Measurements from ENCODE around the gene ANP32A.

Gene ANP32A

DNA sequence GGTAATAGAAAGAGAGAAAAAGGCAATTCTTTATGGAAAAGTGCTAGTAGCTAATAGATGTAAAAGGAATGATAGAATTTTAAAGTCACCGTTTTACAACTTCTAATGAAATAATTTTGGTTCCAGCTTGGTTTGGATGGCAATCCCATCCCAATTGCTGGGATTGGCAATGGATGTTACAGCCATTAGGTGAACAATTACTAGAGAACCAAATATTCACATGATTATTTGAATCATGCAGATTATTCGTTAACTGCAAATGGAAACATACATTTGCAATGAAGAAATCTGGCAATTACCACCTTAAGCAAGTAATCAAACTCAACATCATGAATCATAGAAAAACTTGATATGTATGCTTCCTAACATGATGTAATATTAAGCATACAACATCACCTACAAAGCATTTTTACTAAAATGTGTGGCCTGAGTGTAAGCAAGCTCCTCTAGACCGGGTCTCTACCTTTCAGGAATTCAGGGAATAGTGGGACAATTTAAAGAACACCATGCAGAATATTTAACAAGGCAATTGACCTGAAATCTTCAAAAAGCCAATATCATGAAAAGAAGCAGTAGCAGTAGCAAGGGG is 26.2 kb upstream of the ANP32A start:
- TF ChIP-seq, protein P1, sequence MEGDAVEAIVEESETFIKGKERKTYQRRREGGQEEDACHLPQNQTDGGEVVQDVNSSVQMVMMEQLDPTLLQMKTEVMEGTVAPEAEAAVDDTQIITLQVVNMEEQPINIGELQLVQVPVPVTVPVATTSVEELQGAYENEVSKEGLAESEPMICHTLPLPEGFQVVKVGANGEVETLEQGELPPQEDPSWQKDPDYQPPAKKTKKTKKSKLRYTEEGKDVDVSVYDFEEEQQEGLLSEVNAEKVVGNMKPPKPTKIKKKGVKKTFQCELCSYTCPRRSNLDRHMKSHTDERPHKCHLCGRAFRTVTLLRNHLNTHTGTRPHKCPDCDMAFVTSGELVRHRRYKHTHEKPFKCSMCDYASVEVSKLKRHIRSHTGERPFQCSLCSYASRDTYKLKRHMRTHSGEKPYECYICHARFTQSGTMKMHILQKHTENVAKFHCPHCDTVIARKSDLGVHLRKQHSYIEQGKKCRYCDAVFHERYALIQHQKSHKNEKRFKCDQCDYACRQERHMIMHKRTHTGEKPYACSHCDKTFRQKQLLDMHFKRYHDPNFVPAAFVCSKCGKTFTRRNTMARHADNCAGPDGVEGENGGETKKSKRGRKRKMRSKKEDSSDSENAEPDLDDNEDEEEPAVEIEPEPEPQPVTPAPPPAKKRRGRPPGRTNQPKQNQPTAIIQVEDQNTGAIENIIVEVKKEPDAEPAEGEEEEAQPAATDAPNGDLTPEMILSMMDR (IDR thresholded peaks at IDR 0.05) = no peak
- TF ChIP-seq ZFX (IDR thresholded peaks at IDR 0.05; ENCODE audit: borderline replicate concordance) = no peak
- H3K27ac ChIP-seq = no peak overlapping the region

DNA sequence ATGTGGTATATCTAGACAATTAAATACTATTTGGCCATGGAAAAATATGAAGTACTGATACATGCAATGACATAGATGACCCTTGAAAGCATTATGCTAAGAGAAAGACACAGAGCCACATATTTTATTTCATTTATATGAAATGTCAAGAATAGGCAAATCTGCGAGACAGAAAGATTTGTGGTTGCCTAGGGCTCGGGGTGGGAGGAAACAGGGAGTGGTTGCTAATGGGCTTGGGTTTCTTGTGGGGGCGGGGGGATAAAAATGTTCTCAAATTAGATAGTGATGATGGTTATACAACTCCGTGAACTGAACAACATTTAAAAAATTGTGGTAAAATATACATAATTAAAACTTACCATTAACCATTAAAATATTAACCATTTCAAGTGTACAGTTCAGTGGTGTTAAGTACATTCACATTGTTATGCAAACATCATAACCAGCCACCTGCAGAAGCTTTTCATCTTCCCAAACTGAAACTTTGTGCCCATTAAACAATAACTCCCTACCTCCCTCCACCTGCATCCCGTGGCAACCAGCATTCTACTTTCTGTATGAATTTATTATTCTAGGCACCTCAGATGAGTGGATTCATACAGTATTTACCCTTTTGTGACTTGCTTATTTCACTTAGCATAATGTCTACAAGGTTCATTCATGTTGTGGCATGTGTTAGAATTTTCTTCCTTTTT is 24.3 kb upstream of the ANP32A start:
- TF ChIP-seq, protein P1 (IDR thresholded peaks at IDR 0.05) = no peak
- TF ChIP-seq ZFX (IDR thresholded peaks at IDR 0.05; ENCODE audit: borderline replicate concordance) = no peak
- no peak overlapping the region for H3K27ac ChIP-seq

DNA sequence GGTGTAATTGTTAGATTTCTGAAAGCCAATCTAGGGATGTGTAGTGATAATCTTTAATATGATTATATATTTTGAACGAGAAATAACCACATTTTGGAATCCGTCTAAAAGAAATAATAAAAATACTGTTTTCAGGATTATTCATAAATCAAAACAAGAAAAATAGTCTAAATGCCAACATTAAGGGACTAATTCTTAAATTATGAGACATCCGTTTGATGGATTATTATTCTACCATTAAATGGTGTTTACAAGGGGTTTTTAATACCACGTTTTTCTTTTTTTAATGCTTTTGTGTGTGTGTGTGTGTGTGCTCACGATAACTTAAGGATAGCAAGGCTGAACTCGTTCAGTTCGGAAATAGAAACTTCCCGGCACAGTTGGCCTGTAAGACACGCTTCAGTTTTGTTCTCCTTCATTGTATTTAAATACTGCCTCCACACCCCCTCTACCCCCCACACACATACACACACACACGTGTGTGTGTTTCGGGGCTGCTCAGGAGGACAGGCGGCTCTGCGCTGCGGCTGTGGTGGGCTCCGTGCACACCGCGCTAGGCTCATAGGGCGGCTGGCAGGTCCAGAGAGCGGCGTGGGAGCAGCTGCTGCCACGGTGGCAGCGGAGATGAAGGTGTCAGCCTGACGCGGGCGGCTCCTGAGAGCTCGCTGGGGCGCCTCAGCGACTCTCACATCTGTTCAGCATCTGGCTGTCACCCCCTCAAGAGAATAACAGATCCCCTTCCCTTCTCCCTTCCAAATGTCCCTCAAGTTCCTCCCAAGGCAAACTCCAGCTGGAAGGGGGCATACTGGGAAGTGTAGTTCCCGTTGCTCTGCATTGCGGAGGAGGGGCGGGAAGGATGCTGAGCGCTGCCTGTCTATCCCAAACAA is 23.0 kb upstream of the ANP32A start:
- H3K27ac ChIP-seq = no peak overlapping the region
- TF ChIP-seq, protein P1 (IDR thresholded peaks at IDR 0.05) = no peak
- no peak for TF ChIP-seq ZFX (IDR thresholded peaks at IDR 0.05; ENCODE audit: borderline replicate concordance)

DNA sequence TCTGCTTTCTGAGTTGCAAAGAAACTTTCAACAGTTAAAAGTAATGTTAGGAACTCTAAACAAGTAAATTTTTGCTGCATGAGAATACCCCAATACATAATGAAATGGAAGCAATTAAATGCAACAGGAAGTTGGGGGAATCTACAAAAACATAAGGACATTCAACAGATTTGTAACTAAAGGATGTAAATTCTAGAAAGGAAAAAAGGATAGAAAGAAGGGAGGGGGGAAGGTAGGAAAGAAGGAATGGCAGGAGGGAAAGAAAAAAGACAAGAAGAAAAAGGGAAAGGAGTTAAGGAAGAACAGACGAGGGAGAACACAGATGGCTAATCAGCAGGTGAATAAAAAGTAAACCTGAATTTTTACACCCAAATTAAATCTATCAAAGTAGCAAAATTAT is 22.3 kb upstream of the ANP32A start:
- TF ChIP-seq, protein P1 (IDR thresholded peaks at IDR 0.05) = no peak
- TF ChIP-seq ZFX (IDR thresholded peaks at IDR 0.05; ENCODE audit: borderline replicate concordance) = no peak
- no peak overlapping the region for H3K27ac ChIP-seq

DNA sequence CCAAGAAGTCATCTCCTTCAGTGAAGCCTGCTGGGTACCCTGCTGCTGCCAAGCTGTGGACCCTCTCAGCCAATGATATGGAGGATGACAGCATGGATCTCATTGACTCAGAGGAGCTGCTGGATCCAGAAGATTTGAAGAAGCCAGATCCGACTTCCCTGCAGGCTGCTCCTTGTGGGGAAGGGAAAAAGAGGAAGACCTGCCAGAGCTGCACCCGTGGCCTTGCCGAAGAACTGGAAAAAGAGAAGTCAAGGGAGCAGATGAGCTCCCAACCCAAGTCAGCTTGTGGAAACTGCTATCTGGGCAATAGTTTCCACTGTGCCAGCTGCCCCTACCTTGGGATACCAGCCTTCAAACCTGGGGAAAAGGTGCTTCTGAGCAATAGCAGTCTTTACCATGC is 13.7 kb upstream of the ANP32A start:
- TF ChIP-seq, protein P1 (IDR thresholded peaks at IDR 0.05) = no peak
- no peak for TF ChIP-seq ZFX (IDR thresholded peaks at IDR 0.05; ENCODE audit: borderline replicate concordance)
- H3K27ac ChIP-seq = no peak overlapping the region

DNA sequence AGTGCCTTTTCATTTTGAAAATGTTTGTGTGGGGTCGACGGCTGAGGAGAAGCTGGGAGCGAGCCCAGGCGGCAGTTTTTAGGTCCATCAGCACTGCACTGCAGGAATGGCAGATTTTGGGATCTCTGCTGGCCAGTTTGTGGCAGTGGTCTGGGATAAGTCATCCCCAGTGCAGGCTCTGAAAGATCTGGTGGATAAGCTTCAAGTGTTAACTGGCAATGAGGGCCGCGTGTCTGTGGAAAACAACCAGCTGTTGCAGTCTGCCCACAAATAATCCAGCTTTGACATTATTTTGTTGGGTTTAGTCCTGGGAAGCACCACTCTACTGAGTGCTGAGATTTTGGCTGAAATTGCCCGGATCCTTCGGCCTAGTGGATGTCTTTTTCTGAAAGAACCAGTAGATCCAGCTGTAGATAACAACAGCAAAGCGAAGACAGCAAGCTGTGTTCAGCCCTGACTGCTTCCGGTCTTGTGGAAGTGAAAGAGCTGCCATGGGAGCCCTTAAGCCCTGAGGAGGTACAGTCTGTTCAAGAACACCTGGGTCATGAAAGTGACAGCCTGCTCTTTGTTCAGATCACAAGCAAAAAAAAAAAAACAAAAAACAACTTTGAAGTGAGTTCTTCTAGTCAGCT is 13.1 kb upstream of the ANP32A start:
- no peak overlapping the region for H3K27ac ChIP-seq
- no peak for TF ChIP-seq ZFX (IDR thresholded peaks at IDR 0.05; ENCODE audit: borderline replicate concordance)
- TF ChIP-seq, protein P1 (IDR thresholded peaks at IDR 0.05) = no peak
